ENCODE measurements around the gene SLC6A13. TPM values are rescaled to one million over a fixed set of nuclear protein-coding genes. Genes with fewer than 3 reads are reported as not detected.

SLC6A13 gene
- total and polyA plus RNA-seq, 2 of the 13 experiments (the other 11 are each of a cell fraction or from before 2014, with no cell fraction given): 0.05 to 0.15 TPM

GRCh38 chr12:210277-211141, 52.1 kb downstream of the SLC6A13 start (continued):
- peak; percentile 75; the same call in 1 of the 2 replicates for TF ChIP-seq TRIM24 (CRISPR knock-in tag; IDR thresholded peaks at IDR 0.05)
- no peak for TF ChIP-seq HNRNPUL1 (IDR thresholded peaks at IDR 0.05; ENCODE audit: low read depth, low read length)
- TF ChIP-seq HNF4G (IDR thresholded peaks at IDR 0.05; ENCODE audit: borderline replicate concordance, low read depth, low read length): peak; percentile 99
- TF ChIP-seq HNF4G (CRISPR knock-in tag; IDR thresholded peaks at IDR 0.05; ENCODE audit: borderline replicate concordance, low read depth): peak; percentile 96
- TF ChIP-seq SALL2 (CRISPR knock-in tag; IDR thresholded peaks at IDR 0.05): peak; percentile 82; the same call in 1 of the 2 replicates
- TF ChIP-seq NCOA1 (CRISPR knock-in tag; IDR thresholded peaks at IDR 0.05): peak; percentile 95; the same call in 1 of the 2 replicates
- no peak; the same call in 1 of the 2 replicates for TF ChIP-seq ZNF44 (CRISPR knock-in tag; IDR thresholded peaks at IDR 0.05)
- peak; percentile 97; the same call in 1 of the 2 replicates for TF ChIP-seq ZNF691 (CRISPR knock-in tag; IDR thresholded peaks at IDR 0.05; ENCODE audit: borderline replicate concordance, low read depth)
- TF ChIP-seq PBX3 (CRISPR knock-in tag; IDR thresholded peaks at IDR 0.05; ENCODE audit: borderline replicate concordance): no peak
- no peak for TF ChIP-seq SMARCC2 (IDR thresholded peaks at IDR 0.05)
- no peak for TF ChIP-seq ZNF660 (CRISPR knock-in tag; IDR thresholded peaks at IDR 0.05; ENCODE audit: borderline replicate concordance, low read depth)
- peak; percentile 61; the same call in 1 of the 2 replicates for TF ChIP-seq ZNF547 (CRISPR knock-in tag; IDR thresholded peaks at IDR 0.05)
- TF ChIP-seq ZNF326 (CRISPR knock-in tag; IDR thresholded peaks at IDR 0.05; ENCODE audit: borderline replicate concordance): no peak
- no peak for TF ChIP-seq PHB2 (IDR thresholded peaks at IDR 0.05; ENCODE audit: partially characterized antibody)
- peak; percentile 77; the same call in 1 of the 2 replicates for TF ChIP-seq ZNF362 (CRISPR knock-in tag; IDR thresholded peaks at IDR 0.05; ENCODE audit: borderline replicate concordance)
- peak; percentile 96 for TF ChIP-seq NR2C2 (CRISPR knock-in tag; IDR thresholded peaks at IDR 0.05; ENCODE audit: borderline replicate concordance)
- peak; percentile 76; the same call in 1 of the 2 replicates for TF ChIP-seq AHR (CRISPR knock-in tag; IDR thresholded peaks at IDR 0.05)
- TF ChIP-seq ZNF33B (CRISPR knock-in tag; IDR thresholded peaks at IDR 0.05): no peak
- TF ChIP-seq ZSCAN12 (CRISPR knock-in tag; IDR thresholded peaks at IDR 0.05): no peak
- no peak for TF ChIP-seq ZNF18 (CRISPR knock-in tag; IDR thresholded peaks at IDR 0.05; ENCODE audit: insufficient replicate concordance)
- peak; percentile 97 for TF ChIP-seq ZNF331 (CRISPR knock-in tag; IDR thresholded peaks at IDR 0.05)
- no peak for TF ChIP-seq PAF1 (CRISPR knock-in tag; IDR thresholded peaks at IDR 0.05)
- peak; percentile 81 for TF ChIP-seq KAT8 (CRISPR knock-in tag; IDR thresholded peaks at IDR 0.05)
- TF ChIP-seq ZNF367 (CRISPR knock-in tag; IDR thresholded peaks at IDR 0.05; ENCODE audit: borderline replicate concordance): no peak
- peak; percentile 89 for TF ChIP-seq ZNF230 (CRISPR knock-in tag; IDR thresholded peaks at IDR 0.05)
- peak; percentile 93; the same call in 1 of the 2 replicates for TF ChIP-seq ZNF383 (CRISPR knock-in tag; IDR thresholded peaks at IDR 0.05; ENCODE audit: borderline replicate concordance)
